Activated CD4-positive, alpha-beta T cell treated with anti-CD3 and anti-CD28 coated beads, Interleukin-2, amount 50 U/mL, for 16 hours (primary cell): ENCODE measurements around the gene ZNF804A.
"Not testable (repeated sequence)": the region's sequence is repeated elsewhere in the genome, so short reads cannot be mapped to it uniquely, and the experiment has no call there.

ENCODE experiments used
- DNase-seq: peaks from one replicate; pipeline ENCODE4 v3.0.0-alpha.2; 2020

Gene ZNF804A

GRCh38 chr2:184728411-184728810, 130.1 kb downstream of the ZNF804A start:
- no peak for DNase-seq

- DNase-seq: no peak
These were observed 131.3 kb downstream of the ZNF804A start for GRCh38 chr2:184729581-184729980.

GRCh38 chr2:184730288-184730687, 132.0 kb downstream of the ZNF804A start:
- DNase-seq: no peak

GRCh38 chr2:184734338-184734737, 136.0 kb downstream of the ZNF804A start:
- DNase-seq: no peak

GRCh38 chr2:184735611-184736010, 137.3 kb downstream of the ZNF804A start:
- DNase-seq: no peak

- no peak for DNase-seq
These were observed 144.8 kb downstream of the ZNF804A start for GRCh38 chr2:184743096-184743495.

- no peak for DNase-seq
These were observed 157.8 kb downstream of the ZNF804A start for GRCh38 chr2:184756161-184756560.

- DNase-seq: no peak
These were observed 158.6 kb downstream of the ZNF804A start for GRCh38 chr2:184756885-184757284.

- not testable (repeated sequence) for DNase-seq
These were observed 161.4 kb downstream of the ZNF804A start for GRCh38 chr2:184759557-184760255.

GRCh38 chr2:184760931-184761330, 162.6 kb downstream of the ZNF804A start:
- no peak for DNase-seq

GRCh38 chr2:184765112-184765895, 167.0 kb downstream of the ZNF804A start:
- no peak for DNase-seq

GRCh38 chr2:184767059-184767458, 168.7 kb downstream of the ZNF804A start:
- no peak for DNase-seq

GRCh38 chr2:184769023-184769422, 170.7 kb downstream of the ZNF804A start:
- no peak for DNase-seq

GRCh38 chr2:184769686-184770085, 171.4 kb downstream of the ZNF804A start:
- DNase-seq: no peak

GRCh38 chr2:184779777-184780176, 181.4 kb downstream of the ZNF804A start:
- DNase-seq: no peak

GRCh38 chr2:184780384-184780783, 182.1 kb downstream of the ZNF804A start:
- no peak for DNase-seq

GRCh38 chr2:184780944-184781343, 182.6 kb downstream of the ZNF804A start:
- DNase-seq: no peak

GRCh38 chr2:184783576-184783975, 185.2 kb downstream of the ZNF804A start:
- no peak for DNase-seq

GRCh38 chr2:184793176-184793575, 194.8 kb downstream of the ZNF804A start:
- DNase-seq: no peak

GRCh38 chr2:184799379-184799778, 201.1 kb downstream of the ZNF804A start:
- no peak for DNase-seq

- DNase-seq: no peak
These were observed 216.1 kb downstream of the ZNF804A start for GRCh38 chr2:184814421-184814820.

GRCh38 chr2:184815824-184816223, 217.5 kb downstream of the ZNF804A start:
- DNase-seq: no peak

GRCh38 chr2:184824597-184824996, 226.3 kb downstream of the ZNF804A start:
- DNase-seq: no peak

- DNase-seq: no peak
These were observed 232.2 kb downstream of the ZNF804A start for GRCh38 chr2:184830531-184830930.
